Measurements from ENCODE around the gene SETD9. TPM values are rescaled to one million over a fixed set of nuclear protein-coding genes. Genes with fewer than 3 reads are reported as not detected.

Gene SETD9
- total and polyA plus RNA-seq, 2 experiments from 2014 or later = 13.1 to 19.2 TPM

DNA sequence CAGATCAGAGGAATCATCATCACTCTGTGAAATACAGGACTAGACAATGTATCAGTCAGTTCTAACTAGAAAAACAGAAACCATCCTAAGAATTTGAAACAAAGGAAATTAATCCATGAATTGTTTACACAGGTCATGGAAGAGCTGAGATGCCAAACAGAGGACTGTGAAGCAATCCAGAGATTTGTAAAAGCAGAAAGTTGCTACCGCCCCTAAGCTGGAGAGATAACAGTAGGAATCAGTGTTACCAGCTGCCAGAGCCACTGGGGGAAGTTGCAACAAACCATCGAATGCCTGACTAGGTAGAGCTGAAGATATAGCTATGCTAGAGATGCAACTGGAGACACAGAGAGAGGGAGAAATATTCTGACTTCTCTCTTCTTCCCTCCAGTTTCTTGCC lies 52.9 kb downstream of the SETD9 start:
- Histone ChIP-seq H2AFZ (no peak overlapping the region), H4K20me1 (replicated peaks; ENCODE audit: insufficient read depth) (no peaks in the 10 kb centered on the region), H3K4me2 (no peak overlapping the region), H3K36me3 (ENCODE audit: insufficient read depth) (no peaks in the 10 kb centered on the region), H3K4me3 (no peak overlapping the region), H3K9me2 (ENCODE audit: insufficient read depth) (no peaks in the 10 kb centered on the region), H3K79me2 (replicated peaks; ENCODE audit: insufficient read depth) (no peaks in the 10 kb centered on the region), H3K27me3 (ENCODE audit: insufficient read depth) (no peaks in the 10 kb centered on the region), H3K27ac (ENCODE audit: low read depth) (no peak overlapping the region), H3F3A (replicated peaks; ENCODE audit: low read depth) (no peaks in the 10 kb centered on the region), H3K4me1 (ENCODE audit: insufficient read depth) (no peaks in the 10 kb centered on the region)
- Mint-ChIP-seq H3K4me1 (peaks cover 7% of the 10 kb centered on the region), H3K36me3 (ENCODE audit: low read depth) (no peaks in the 10 kb centered on the region), H3K4me3 (no peak overlapping the region), H3K27ac (no peak overlapping the region), H3K27me3 (ENCODE audit: insufficient read depth, low read depth, poor library complexity) (no peaks in the 10 kb centered on the region), H3K9me3 (no peaks in the 10 kb centered on the region)
- DNase-seq (ENCODE audit: low spot score) (no peak), ATAC-seq (no peak)
- TF ChIP-seq JUNB (IDR thresholded peaks at IDR 0.05; ENCODE audit: unreplicated experiment) (no peak), ZNF114 (CRISPR knock-in tag; IDR thresholded peaks at IDR 0.05) (no peak), ZNF462 (CRISPR knock-in tag; IDR thresholded peaks at IDR 0.05) (no peak), STAT1 (IDR thresholded peaks at IDR 0.05; ENCODE audit: unreplicated experiment) (no peak), NANOG (IDR thresholded peaks at IDR 0.05; ENCODE audit: borderline replicate concordance) (no peak), CREB1 (CRISPR knock-in tag; IDR thresholded peaks at IDR 0.05; ENCODE audit: low read depth) (no peak), POLR2AphosphoS5 (IDR thresholded peaks at IDR 0.05; ENCODE audit: low read depth) (no peak), EZH2phosphoT487 (IDR thresholded peaks at IDR 0.05; ENCODE audit: unreplicated experiment) (no peak), ZNF331 (CRISPR knock-in tag; IDR thresholded peaks at IDR 0.05; ENCODE audit: low read depth) (no peak), EZH2 (IDR thresholded peaks at IDR 0.05; ENCODE audit: low read depth, unreplicated experiment) (no peak), ETS1 (IDR thresholded peaks at IDR 0.05) (no peak)
- TF ChIP-seq, protein P1, sequence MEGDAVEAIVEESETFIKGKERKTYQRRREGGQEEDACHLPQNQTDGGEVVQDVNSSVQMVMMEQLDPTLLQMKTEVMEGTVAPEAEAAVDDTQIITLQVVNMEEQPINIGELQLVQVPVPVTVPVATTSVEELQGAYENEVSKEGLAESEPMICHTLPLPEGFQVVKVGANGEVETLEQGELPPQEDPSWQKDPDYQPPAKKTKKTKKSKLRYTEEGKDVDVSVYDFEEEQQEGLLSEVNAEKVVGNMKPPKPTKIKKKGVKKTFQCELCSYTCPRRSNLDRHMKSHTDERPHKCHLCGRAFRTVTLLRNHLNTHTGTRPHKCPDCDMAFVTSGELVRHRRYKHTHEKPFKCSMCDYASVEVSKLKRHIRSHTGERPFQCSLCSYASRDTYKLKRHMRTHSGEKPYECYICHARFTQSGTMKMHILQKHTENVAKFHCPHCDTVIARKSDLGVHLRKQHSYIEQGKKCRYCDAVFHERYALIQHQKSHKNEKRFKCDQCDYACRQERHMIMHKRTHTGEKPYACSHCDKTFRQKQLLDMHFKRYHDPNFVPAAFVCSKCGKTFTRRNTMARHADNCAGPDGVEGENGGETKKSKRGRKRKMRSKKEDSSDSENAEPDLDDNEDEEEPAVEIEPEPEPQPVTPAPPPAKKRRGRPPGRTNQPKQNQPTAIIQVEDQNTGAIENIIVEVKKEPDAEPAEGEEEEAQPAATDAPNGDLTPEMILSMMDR (conservative IDR thresholded peaks at IDR 0.05; ENCODE audit: low read depth in 2 of 2) = no peak

All from GM23338 (cell line).